GM12864 (cell line): ENCODE measurements around the gene KIZ.
"Not testable (repeated sequence)": the region's sequence is repeated elsewhere in the genome, so short reads cannot be mapped to it uniquely, and the experiment has no call there.

Experiments used
- DNase-seq: peaks from one replicate; pipeline ENCODE4 v3.0.0-alpha.2; 2011; ENCODE audit warnings: low read depth
- H3K4me3 ChIP-seq: 2 replicates; pipeline ENCODE4 v1.5.1; 2011; ENCODE audit warnings: mild to moderate bottlenecking, low read depth, low read length, control low read depth
- TF ChIP-seq, protein P1 (sequence below): IDR thresholded peaks from 2 replicates; pipeline ENCODE4 v1.5.1; 2011; ENCODE audit warnings: low read depth, mild to moderate bottlenecking, moderate library complexity, low read length, control low read depth, inconsistent platforms; ENCODE audit errors: missing control alignments

KIZ gene

GRCh38 chr20:21238818-21239536, 113.1 kb downstream of the KIZ start:
- DNase-seq: no peak
- TF ChIP-seq, protein P1, sequence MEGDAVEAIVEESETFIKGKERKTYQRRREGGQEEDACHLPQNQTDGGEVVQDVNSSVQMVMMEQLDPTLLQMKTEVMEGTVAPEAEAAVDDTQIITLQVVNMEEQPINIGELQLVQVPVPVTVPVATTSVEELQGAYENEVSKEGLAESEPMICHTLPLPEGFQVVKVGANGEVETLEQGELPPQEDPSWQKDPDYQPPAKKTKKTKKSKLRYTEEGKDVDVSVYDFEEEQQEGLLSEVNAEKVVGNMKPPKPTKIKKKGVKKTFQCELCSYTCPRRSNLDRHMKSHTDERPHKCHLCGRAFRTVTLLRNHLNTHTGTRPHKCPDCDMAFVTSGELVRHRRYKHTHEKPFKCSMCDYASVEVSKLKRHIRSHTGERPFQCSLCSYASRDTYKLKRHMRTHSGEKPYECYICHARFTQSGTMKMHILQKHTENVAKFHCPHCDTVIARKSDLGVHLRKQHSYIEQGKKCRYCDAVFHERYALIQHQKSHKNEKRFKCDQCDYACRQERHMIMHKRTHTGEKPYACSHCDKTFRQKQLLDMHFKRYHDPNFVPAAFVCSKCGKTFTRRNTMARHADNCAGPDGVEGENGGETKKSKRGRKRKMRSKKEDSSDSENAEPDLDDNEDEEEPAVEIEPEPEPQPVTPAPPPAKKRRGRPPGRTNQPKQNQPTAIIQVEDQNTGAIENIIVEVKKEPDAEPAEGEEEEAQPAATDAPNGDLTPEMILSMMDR: no peak
- H3K4me3 ChIP-seq: no peak overlapping the region

- TF ChIP-seq, protein P1: no peak
- no peak overlapping the region for H3K4me3 ChIP-seq
- no peak for DNase-seq
These were observed 114.5 kb downstream of the KIZ start for GRCh38 chr20:21240394-21240793.

DNA sequence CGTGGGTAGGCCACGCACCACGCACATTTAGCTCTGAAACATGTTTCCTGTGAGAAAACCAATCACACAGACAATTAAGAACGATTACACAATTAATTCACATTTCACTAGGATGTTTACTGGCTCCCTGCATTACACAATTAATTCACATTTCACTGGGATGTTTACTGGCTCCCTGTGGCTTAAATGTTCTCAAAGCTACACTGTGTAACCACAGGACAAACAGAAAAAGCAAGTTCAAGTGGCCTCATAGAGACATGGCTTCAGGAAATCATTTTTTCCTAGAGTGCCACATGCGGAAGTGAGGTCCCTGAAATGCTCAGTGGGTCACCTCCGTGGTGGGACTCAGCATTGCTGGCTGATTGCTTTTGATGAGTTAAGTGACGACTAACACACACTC, 115.5 kb downstream of the KIZ start:
- TF ChIP-seq, protein P1: no peak
- no peak overlapping the region for H3K4me3 ChIP-seq
- DNase-seq: no peak

DNA sequence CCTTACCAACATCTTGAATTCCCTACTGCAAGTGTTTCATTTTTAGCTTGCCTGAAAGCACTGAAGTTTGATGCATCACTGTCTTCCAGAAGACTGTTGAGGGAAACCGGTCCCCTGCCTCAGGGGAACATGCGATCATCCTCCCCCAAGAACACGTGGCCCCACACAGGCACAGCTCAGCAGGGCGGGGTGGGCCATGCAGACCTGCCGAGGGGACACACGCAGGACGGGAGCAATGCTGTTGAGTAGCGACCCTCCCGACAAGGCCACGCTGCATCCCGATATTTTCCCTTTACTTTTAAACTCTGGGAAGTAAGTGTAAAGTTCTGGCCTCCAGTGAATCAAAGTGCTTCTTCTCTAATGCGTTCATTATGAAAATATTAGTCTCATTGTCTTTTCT, 117.9 kb downstream of the KIZ start:
- no peak overlapping the region for H3K4me3 ChIP-seq
- TF ChIP-seq, protein P1: no peak
- DNase-seq: no peak

GRCh38 chr20:21244808-21245207, 118.9 kb downstream of the KIZ start:
- TF ChIP-seq, protein P1: no peak
- no peak for DNase-seq
- no peak overlapping the region for H3K4me3 ChIP-seq

DNA sequence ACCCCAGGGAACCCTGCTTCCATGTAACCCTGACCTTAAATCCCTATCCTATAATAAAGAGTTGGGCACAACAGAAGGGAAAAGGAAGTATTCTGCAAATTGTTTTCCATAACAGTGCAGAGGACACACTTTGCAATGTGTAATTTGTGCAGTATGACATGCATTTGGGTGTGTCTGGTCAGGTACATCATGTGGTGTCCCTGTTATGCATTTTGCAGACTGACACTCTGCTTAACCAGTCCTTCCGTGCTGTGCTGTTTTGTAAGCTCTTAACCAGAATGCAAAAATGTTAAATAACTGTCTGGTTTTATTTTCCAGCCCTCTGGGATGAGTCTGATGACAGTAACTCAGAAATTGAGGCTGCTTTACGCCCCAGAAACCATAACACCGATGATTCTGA, 120.3 kb downstream of the KIZ start:
- TF ChIP-seq, protein P1: no peak
- H3K4me3 ChIP-seq: no peak overlapping the region
- no peak for DNase-seq

GRCh38 chr20:21247603-21248095, 121.8 kb downstream of the KIZ start:
- not testable (repeated sequence) for H3K4me3 ChIP-seq, DNase-seq
